HepG2 (cell line): ENCODE data around the gene NADK2. TPM values are rescaled to one million over a fixed set of nuclear protein-coding genes. Genes with fewer than 3 reads are reported as not detected.

ENCODE experiments used
- ATAC-seq: fragments of 200-7000 bp; cut with Tn5 transposase; 3 replicates; pipeline ENCODE4 v1.9.1; 2020; ENCODE audit warnings: mild to moderate bottlenecking, moderate library complexity
- BruUV-seq: library from RNA; stranded (reverse); fragments of 400-500 nt; replicated peaks from 2 replicates; lab custom pipeline; 2021; lab: Mats Ljungman, UMichigan
- CTCF ChIA-PET: fragments of 300-600 bp; formaldehyde crosslinking; extraction: SDS; loops from one replicate; lab custom pipeline; 2021; ENCODE audit warnings: low total read pairs, inconsistent platforms, low intra/inter-chr PET ratio; lab: Yijun Ruan, JAX
- POLR2A ChIA-PET: fragments of 350-600 bp; sonication (Branson Sonifier 250); formaldehyde crosslinking; loops from one replicate; lab custom pipeline; 2020; ENCODE audit warnings: antibody characterized with exemption, inconsistent platforms; lab: Yijun Ruan, JAX
- DNase-seq: peaks from one replicate; pipeline ENCODE4 v3.0.0-alpha.2; 2015; ENCODE audit warnings: low spot score
- FAIRE-seq: peaks from 3 replicates; lab custom pipeline; 2011; peaks lifted over from hg19 to GRCh38; lab: Jason Lieb, UNC
- H2AFZ ChIP-seq: one replicate; pipeline ENCODE4 v1.6.1; 2011; ENCODE audit warnings: low read length, inconsistent platforms
- H3K27ac ChIP-seq: fragments of 300-600 bp; 3 replicates; pipeline ENCODE4 v1.8.0; 2011; ENCODE audit warnings: mixed run types, mild to moderate bottlenecking, mixed read lengths, low read length, inconsistent platforms; ENCODE audit not compliant: insufficient read depth; ENCODE audit errors: extremely low read length
- H3K27me3 ChIP-seq, 2 experiments: fragments of 200-600 bp in 1 of 2; 2 replicates in 1 of 2; 3 replicates in 1 of 2; pipeline versions ENCODE4 v1.6.0 to v1.8.0; 2011; ENCODE audit warnings: low read length in 2 of 2, mild to moderate bottlenecking in 2 of 2, moderate library complexity in 2 of 2, inconsistent platforms in 1 of 2; ENCODE audit not compliant: insufficient read depth in 2 of 2, control insufficient read depth in 1 of 2
- H3K36me3 ChIP-seq, 2 experiments: fragments of 200-600 bp in 1 of 2; replicated peaks in 1 of 2; 2 replicates in 1 of 2; 3 replicates in 1 of 2; pipeline versions ENCODE4 v1.5.1 to v1.8.0; 2011; ENCODE audit warnings: low read length in 2 of 2, inconsistent platforms in 1 of 2; ENCODE audit not compliant: insufficient read depth in 2 of 2, control insufficient read depth in 1 of 2
- H3K4me1 ChIP-seq: 2 replicates; pipeline ENCODE4 v1.5.1; 2012; ENCODE audit warnings: low read length, inconsistent platforms; ENCODE audit not compliant: insufficient read depth
- H3K4me2 ChIP-seq: 2 replicates; pipeline ENCODE4 v1.6.0; 2011; ENCODE audit warnings: low read depth, low read length, inconsistent platforms
- H3K4me3 ChIP-seq, 3 experiments: fragments of 200-600 bp in 1 of 3; sonication (generic), shearing (Covaris generic) in 1 of 3; replicated peaks in 1 of 3; 2 replicates each; pipeline ENCODE4 v1.5.1; 2011 to 2016; ENCODE audit warnings: low read length in 3 of 3, inconsistent platforms in 2 of 3, low read depth in 2 of 3, mild to moderate bottlenecking in 2 of 3, control low read depth in 1 of 3, mixed read lengths in 1 of 3; ENCODE audit not compliant: insufficient read depth in 1 of 3
- H3K79me2 ChIP-seq: one replicate; pipeline ENCODE4 v1.6.1; 2011; ENCODE audit warnings: low read length, inconsistent platforms; ENCODE audit not compliant: insufficient read depth
- H3K9ac ChIP-seq: 2 replicates; pipeline ENCODE4 v1.6.0; 2011; ENCODE audit warnings: mild to moderate bottlenecking, low read depth, low read length, inconsistent platforms; ENCODE audit not compliant: insufficient read depth
- H3K9me3 ChIP-seq: 2 replicates; pipeline ENCODE4 v1.5.1; 2012; ENCODE audit warnings: mild to moderate bottlenecking, low read length
- H4K20me1 ChIP-seq: 2 replicates; pipeline ENCODE4 v1.6.0; 2011; ENCODE audit warnings: inconsistent platforms, mild to moderate bottlenecking, low read length, moderate library complexity; ENCODE audit not compliant: insufficient read depth
- ATF3 ChIP-seq: sonication (generic); formaldehyde crosslinking; IDR thresholded peaks from 2 replicates; pipeline ENCODE4 v1.4.0; 2020; ENCODE audit warnings: missing genetic modification reagents
- DZIP1 ChIP-seq: sonication (generic); formaldehyde crosslinking; IDR thresholded peaks from 2 replicates; pipeline ENCODE4 v1.5.0; 2020; ENCODE audit warnings: mild to moderate bottlenecking, missing genetic modification reagents
- GATA4 ChIP-seq: sonication (generic); IDR thresholded peaks from 2 replicates; pipeline ENCODE4 v1.6.1; 2016; ENCODE audit warnings: antibody characterized with exemption, low read depth, borderline replicate concordance
- HOXA7 ChIP-seq: sonication (generic); formaldehyde crosslinking; IDR thresholded peaks from 2 replicates; pipeline ENCODE4 v1.8.1; 2022; ENCODE audit warnings: mild to moderate bottlenecking, missing genetic modification reagents, moderate library complexity
- MAFF ChIP-seq: IDR thresholded peaks from 2 replicates; pipeline ENCODE4 v1.6.1; 2011; ENCODE audit warnings: low read depth, low read length, improper control_type of control experiment
- MAFK ChIP-seq, 2 experiments: IDR thresholded peaks in 1 of 2; conservative IDR thresholded peaks in 1 of 2; 2 replicates each; pipeline ENCODE4 v1.6.1; 2011; ENCODE audit warnings: improper control_type of control experiment in 2 of 2, low read length in 2 of 2
- MXD1 ChIP-seq: sonication (generic); formaldehyde crosslinking; IDR thresholded peaks from 2 replicates; pipeline ENCODE4 v1.4.0; 2020; ENCODE audit warnings: mild to moderate bottlenecking, missing genetic modification reagents
- MYC ChIP-seq: sonication (generic); formaldehyde crosslinking; IDR thresholded peaks from 2 replicates; pipeline ENCODE4 v1.9.0; 2021; ENCODE audit warnings: missing genetic modification reagents, borderline replicate concordance
- SOX13 ChIP-seq, 3 experiments: fragments of 450-650 bp in 1 of 3; sonication (generic) in 1 of 3; formaldehyde crosslinking in 1 of 3; IDR thresholded peaks in 2 of 3; conservative IDR thresholded peaks in 1 of 3; 2 replicates each; pipeline versions ENCODE4 v1.5.0 to v1.6.1; 2016 to 2020; ENCODE audit warnings: antibody characterized with exemption in 1 of 3, mild to moderate bottlenecking in 1 of 3, missing compliant biosample characterization in 1 of 3, missing genetic modification reagents in 1 of 3, moderate library complexity in 1 of 3
- SOX6 ChIP-seq, 2 experiments: fragments of 450-650 bp in 1 of 2; sonication (generic) in 1 of 2; formaldehyde crosslinking in 1 of 2; IDR thresholded peaks; 2 replicates each; pipeline versions ENCODE4 v1.4.0 to v1.6.1; 2017 to 2020; ENCODE audit warnings: antibody characterized with exemption in 1 of 2, mild to moderate bottlenecking in 1 of 2, missing genetic modification reagents in 1 of 2
- ZNF207 ChIP-seq: fragments of 450-650 bp; IDR thresholded peaks from 2 replicates; pipeline ENCODE4 v1.6.1; 2016; ENCODE audit warnings: antibody characterized with exemption, borderline replicate concordance
- WGBS: methylation state at CpG from one replicate; pipeline ENCODE4 v1.1.6; 2017; ENCODE audit warnings: low lambda C conversion rate; 5-methylcytosine and 5-hydroxymethylcytosine counted together
- in situ Hi-C: cut with HindIII; loops from 2 replicates; pipeline ENCODE4 v1.10.0; 2017; ENCODE audit warnings: low pct_unique_long_range_greater_than_20kb; ENCODE audit not compliant: extremely low pct_ligation_motif_present
- intact Hi-C: fragments of 100-400 bp; cut with micrococcal nuclease; formaldehyde crosslinking; loops from one replicate; pipeline ENCODE4 v1.10.0; 2022; ENCODE audit not compliant: unreplicated experiment
- polyA plus RNA-seq, 8 experiments: library from polyadenylated mRNA; depleted of rRNA in 3 of 8; stranded (reverse) in 7 of 8; unstranded in 1 of 8; fragments of >200 nt; fragmentation: Illumina TruSeq in 4 of 8; extraction: Trizol in 4 of 8; gene quantifications; 2 replicates each; pipeline versions ENCODE4 v1.2.1 to v1.2.3, GENCODE V29; 2011 to 2016; ENCODE audit warnings: low read depth in 4 of 8, missing spikeins in 1 of 8, mixed read lengths in 1 of 8; ENCODE audit not compliant: insufficient read depth in 1 of 8
- total RNA-seq, 5 experiments: library from RNA; depleted of rRNA; stranded (reverse); fragments of >200 nt; fragmentation: Illumina TruSeq; extraction: Trizol; gene quantifications; 2 replicates each; pipeline ENCODE4 v1.2.3, GENCODE V29; 2016; ENCODE audit warnings: low read depth in 1 of 5

NADK2 gene
- total and polyA plus RNA-seq, 2 of the 13 experiments (the other 11 are each of a cell fraction or from before 2014, with no cell fraction given): 13.9 to 71.4 TPM

- Histone ChIP-seq H3K9me3 (no peaks in the 10 kb centered on the region), H3K27ac (no peak overlapping the region), H3K36me3 (peaks cover 6 to 66% of the 10 kb centered on the region in 2 experiments), H3K4me2 (no peak overlapping the region), H3K4me3 (no peak overlapping the region), H3K4me1 (no peaks in the 10 kb centered on the region), H3K27me3 (no peaks in the 10 kb centered on the region), H4K20me1 (no peaks in the 10 kb centered on the region), H3K9ac (no peak overlapping the region), H2AFZ (no peak overlapping the region), H3K79me2 (no peaks in the 10 kb centered on the region)
- CTCF ChIA-PET: no interaction called here
- TF ChIP-seq MAFK (conservative IDR thresholded peaks at IDR 0.05 in 1 of 2, IDR thresholded peaks at IDR 0.05 in 1 of 2; ENCODE audit: low read length in 2 of 2) (peak; percentile 32 to 70; a peak in 2 of 4 replicates), MXD1 (CRISPR knock-in tag) (no peak), MAFF (0 out of 2 replicates have a peak, but pooled peaks have one; percentile 26)
- no peak for DNase-seq
- no TSS peak for BruUV-seq
- FAIRE-seq: no peak
- in situ Hi-C loops: no loop called here
- WGBS: 97% methylated on average over 1 of the region's 1 CpG
- POLR2A ChIA-PET: interaction anchor here (1.3 to 1.6 kb wide), 2 partner anchors 24 kb away, joined by 4 read pairs; partner anchors contain the start of gene NADK2
- intact Hi-C loops: no loop called here
- no peak for ATAC-seq
Observed at GRCh38 chr5:36217988-36218387, 23.7 kb downstream of the NADK2 start.

GRCh38 chr5:36217567-36217966 lies 24.2 kb downstream of the NADK2 start:
- FAIRE-seq (no peak), ATAC-seq (no peak), DNase-seq (no peak)
- no peak overlapping the region for H3K9ac ChIP-seq
- peaks cover 8 to 65% of the 10 kb centered on the region in 2 experiments for H3K36me3 ChIP-seq
- H3K9me3 ChIP-seq: no peaks in the 10 kb centered on the region
- no TSS peak for BruUV-seq
- no peak overlapping the region for H3K4me3 ChIP-seq
- no peaks in the 10 kb centered on the region for H3K27me3 ChIP-seq
- no peak overlapping the region for H2AFZ ChIP-seq
- WGBS: 91% methylated on average over 1 of the region's 1 CpG
- H3K79me2 ChIP-seq: no peaks in the 10 kb centered on the region
- H4K20me1 ChIP-seq: no peaks in the 10 kb centered on the region; the same call in 1 of the 2 replicates
- ChIA-PET POLR2A (interaction anchor here (1.3 kb wide), 1 partner anchor 24 kb away, joined by 4 read pairs; the partner anchor contains the start of gene NADK2), CTCF (no interaction called here)
- H3K4me2 ChIP-seq: no peak overlapping the region
- in situ Hi-C loops: no loop called here
- H3K27ac ChIP-seq: no peak overlapping the region
- H3K4me1 ChIP-seq: no peaks in the 10 kb centered on the region
- intact Hi-C loops: no loop called here
- TF ChIP-seq SOX13 (IDR thresholded peaks at IDR 0.05) (no peak), SOX13 (CRISPR knock-in tag; conservative IDR thresholded peaks at IDR 0.05 in 1 of 2, IDR thresholded peaks at IDR 0.05 in 1 of 2) (no peak), MYC (CRISPR knock-in tag) (no peak), DZIP1 (CRISPR knock-in tag) (no peak), SOX6 (IDR thresholded peaks at IDR 0.05) (no peak), SOX6 (CRISPR knock-in tag; IDR thresholded peaks at IDR 0.05) (no peak), ZNF207 (no peak), ATF3 (no peak), GATA4 (no peak), HOXA7 (CRISPR knock-in tag) (no peak)
